ENCODE results near the gene PTGFRN. TPM values are rescaled to one million over a fixed set of nuclear protein-coding genes. Genes with fewer than 3 reads are reported as not detected.

The PTGFRN gene
- total and polyA plus RNA-seq, 2 experiments from 2014 or later: 17.4 to 32.7 TPM

- Histone ChIP-seq H3K4me3 (no peak overlapping the region), H3K9me2 (ENCODE audit: insufficient read depth) (peaks cover 8% of the 10 kb centered on the region; the same call in 1 of the 2 replicates), H3K4me1 (ENCODE audit: insufficient read depth) (peaks cover 10% of the 10 kb centered on the region), H3K79me2 (replicated peaks; ENCODE audit: insufficient read depth) (no peaks in the 10 kb centered on the region), H4K20me1 (replicated peaks; ENCODE audit: insufficient read depth) (no peaks in the 10 kb centered on the region), H3K4me2 (no peak overlapping the region), H3K27ac (ENCODE audit: low read depth) (no peak overlapping the region), H2AFZ (no peak overlapping the region), H3K36me3 (ENCODE audit: insufficient read depth) (no peaks in the 10 kb centered on the region; the same call in 1 of the 2 replicates), H3F3A (replicated peaks; ENCODE audit: low read depth) (no peaks in the 10 kb centered on the region), H3K27me3 (ENCODE audit: insufficient read depth) (no peaks in the 10 kb centered on the region)
- Mint-ChIP-seq H3K4me3 (no peak overlapping the region), H3K27me3 (ENCODE audit: insufficient read depth, low read depth, poor library complexity) (peaks cover 4% of the 10 kb centered on the region), H3K36me3 (ENCODE audit: low read depth) (no peaks in the 10 kb centered on the region), H3K4me1 (peaks cover 6% of the 10 kb centered on the region), H3K9me3 (no peaks in the 10 kb centered on the region), H3K27ac (no peak overlapping the region)
- TF ChIP-seq, protein P1, sequence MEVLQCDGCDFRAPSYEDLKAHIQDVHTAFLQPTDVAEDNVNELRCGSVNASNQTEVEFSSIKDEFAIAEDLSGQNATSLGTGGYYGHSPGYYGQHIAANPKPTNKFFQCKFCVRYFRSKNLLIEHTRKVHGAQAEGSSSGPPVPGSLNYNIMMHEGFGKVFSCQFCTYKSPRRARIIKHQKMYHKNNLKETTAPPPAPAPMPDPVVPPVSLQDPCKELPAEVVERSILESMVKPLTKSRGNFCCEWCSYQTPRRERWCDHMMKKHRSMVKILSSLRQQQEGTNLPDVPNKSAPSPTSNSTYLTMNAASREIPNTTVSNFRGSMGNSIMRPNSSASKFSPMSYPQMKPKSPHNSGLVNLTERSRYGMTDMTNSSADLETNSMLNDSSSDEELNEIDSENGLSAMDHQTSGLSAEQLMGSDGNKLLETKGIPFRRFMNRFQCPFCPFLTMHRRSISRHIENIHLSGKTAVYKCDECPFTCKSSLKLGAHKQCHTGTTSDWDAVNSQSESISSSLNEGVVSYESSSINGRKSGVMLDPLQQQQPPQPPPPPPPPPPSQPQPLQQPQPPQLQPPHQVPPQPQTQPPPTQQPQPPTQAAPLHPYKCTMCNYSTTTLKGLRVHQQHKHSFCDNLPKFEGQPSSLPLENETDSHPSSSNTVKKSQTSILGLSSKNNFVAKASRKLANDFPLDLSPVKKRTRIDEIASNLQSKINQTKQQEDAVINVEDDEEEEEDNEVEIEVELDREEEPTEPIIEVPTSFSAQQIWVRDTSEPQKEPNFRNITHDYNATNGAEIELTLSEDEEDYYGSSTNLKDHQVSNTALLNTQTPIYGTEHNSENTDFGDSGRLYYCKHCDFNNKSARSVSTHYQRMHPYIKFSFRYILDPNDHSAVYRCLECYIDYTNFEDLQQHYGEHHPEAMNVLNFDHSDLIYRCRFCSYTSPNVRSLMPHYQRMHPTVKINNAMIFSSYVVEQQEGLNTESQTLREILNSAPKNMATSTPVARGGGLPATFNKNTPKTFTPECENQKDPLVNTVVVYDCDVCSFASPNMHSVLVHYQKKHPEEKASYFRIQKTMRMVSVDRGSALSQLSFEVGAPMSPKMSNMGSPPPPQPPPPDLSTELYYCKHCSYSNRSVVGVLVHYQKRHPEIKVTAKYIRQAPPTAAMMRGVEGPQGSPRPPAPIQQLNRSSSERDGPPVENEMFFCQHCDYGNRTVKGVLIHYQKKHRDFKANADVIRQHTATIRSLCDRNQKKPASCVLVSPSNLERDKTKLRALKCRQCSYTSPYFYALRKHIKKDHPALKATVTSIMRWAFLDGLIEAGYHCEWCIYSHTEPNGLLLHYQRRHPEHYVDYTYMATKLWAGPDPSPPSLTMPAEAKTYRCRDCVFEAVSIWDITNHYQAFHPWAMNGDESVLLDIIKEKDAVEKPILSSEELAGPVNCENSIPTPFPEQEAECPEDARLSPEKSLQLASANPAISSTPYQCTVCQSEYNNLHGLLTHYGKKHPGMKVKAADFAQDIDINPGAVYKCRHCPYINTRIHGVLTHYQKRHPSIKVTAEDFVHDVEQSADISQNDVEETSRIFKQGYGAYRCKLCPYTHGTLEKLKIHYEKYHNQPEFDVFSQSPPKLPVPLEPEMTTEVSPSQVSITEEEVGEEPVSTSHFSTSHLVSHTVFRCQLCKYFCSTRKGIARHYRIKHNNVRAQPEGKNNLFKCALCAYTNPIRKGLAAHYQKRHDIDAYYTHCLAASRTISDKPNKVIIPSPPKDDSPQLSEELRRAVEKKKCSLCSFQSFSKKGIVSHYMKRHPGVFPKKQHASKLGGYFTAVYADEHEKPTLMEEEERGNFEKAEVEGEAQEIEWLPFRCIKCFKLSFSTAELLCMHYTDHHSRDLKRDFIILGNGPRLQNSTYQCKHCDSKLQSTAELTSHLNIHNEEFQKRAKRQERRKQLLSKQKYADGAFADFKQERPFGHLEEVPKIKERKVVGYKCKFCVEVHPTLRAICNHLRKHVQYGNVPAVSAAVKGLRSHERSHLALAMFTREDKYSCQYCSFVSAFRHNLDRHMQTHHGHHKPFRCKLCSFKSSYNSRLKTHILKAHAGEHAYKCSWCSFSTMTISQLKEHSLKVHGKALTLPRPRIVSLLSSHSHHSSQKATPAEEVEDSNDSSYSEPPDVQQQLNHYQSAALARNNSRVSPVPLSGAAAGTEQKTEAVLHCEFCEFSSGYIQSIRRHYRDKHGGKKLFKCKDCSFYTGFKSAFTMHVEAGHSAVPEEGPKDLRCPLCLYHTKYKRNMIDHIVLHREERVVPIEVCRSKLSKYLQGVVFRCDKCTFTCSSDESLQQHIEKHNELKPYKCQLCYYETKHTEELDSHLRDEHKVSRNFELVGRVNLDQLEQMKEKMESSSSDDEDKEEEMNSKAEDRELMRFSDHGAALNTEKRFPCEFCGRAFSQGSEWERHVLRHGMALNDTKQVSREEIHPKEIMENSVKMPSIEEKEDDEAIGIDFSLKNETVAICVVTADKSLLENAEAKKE (CRISPR knock-in tag; IDR thresholded peaks at IDR 0.05): no peak
- no peak for TF ChIP-seq POLR2AphosphoS5 (IDR thresholded peaks at IDR 0.05; ENCODE audit: low read depth)
- no peak for TF ChIP-seq EZH2phosphoT487 (IDR thresholded peaks at IDR 0.05; ENCODE audit: unreplicated experiment)
- no peak for TF ChIP-seq STAT1 (IDR thresholded peaks at IDR 0.05; ENCODE audit: unreplicated experiment)
- no peak for TF ChIP-seq ZNF114 (CRISPR knock-in tag; IDR thresholded peaks at IDR 0.05)
- no peak for TF ChIP-seq NANOG (IDR thresholded peaks at IDR 0.05; ENCODE audit: borderline replicate concordance)
- TF ChIP-seq, protein P2, sequence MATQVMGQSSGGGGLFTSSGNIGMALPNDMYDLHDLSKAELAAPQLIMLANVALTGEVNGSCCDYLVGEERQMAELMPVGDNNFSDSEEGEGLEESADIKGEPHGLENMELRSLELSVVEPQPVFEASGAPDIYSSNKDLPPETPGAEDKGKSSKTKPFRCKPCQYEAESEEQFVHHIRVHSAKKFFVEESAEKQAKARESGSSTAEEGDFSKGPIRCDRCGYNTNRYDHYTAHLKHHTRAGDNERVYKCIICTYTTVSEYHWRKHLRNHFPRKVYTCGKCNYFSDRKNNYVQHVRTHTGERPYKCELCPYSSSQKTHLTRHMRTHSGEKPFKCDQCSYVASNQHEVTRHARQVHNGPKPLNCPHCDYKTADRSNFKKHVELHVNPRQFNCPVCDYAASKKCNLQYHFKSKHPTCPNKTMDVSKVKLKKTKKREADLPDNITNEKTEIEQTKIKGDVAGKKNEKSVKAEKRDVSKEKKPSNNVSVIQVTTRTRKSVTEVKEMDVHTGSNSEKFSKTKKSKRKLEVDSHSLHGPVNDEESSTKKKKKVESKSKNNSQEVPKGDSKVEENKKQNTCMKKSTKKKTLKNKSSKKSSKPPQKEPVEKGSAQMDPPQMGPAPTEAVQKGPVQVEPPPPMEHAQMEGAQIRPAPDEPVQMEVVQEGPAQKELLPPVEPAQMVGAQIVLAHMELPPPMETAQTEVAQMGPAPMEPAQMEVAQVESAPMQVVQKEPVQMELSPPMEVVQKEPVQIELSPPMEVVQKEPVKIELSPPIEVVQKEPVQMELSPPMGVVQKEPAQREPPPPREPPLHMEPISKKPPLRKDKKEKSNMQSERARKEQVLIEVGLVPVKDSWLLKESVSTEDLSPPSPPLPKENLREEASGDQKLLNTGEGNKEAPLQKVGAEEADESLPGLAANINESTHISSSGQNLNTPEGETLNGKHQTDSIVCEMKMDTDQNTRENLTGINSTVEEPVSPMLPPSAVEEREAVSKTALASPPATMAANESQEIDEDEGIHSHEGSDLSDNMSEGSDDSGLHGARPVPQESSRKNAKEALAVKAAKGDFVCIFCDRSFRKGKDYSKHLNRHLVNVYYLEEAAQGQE (IDR thresholded peaks at IDR 0.05; ENCODE audit: unreplicated experiment): no peak
- no peak for TF ChIP-seq CREB1 (CRISPR knock-in tag; IDR thresholded peaks at IDR 0.05; ENCODE audit: low read depth)
- no peak for TF ChIP-seq ETS1 (IDR thresholded peaks at IDR 0.05)
- TF ChIP-seq, protein P3, sequence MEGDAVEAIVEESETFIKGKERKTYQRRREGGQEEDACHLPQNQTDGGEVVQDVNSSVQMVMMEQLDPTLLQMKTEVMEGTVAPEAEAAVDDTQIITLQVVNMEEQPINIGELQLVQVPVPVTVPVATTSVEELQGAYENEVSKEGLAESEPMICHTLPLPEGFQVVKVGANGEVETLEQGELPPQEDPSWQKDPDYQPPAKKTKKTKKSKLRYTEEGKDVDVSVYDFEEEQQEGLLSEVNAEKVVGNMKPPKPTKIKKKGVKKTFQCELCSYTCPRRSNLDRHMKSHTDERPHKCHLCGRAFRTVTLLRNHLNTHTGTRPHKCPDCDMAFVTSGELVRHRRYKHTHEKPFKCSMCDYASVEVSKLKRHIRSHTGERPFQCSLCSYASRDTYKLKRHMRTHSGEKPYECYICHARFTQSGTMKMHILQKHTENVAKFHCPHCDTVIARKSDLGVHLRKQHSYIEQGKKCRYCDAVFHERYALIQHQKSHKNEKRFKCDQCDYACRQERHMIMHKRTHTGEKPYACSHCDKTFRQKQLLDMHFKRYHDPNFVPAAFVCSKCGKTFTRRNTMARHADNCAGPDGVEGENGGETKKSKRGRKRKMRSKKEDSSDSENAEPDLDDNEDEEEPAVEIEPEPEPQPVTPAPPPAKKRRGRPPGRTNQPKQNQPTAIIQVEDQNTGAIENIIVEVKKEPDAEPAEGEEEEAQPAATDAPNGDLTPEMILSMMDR (conservative IDR thresholded peaks at IDR 0.05; ENCODE audit: low read depth in 2 of 2): no peak
- TF ChIP-seq EZH2 (IDR thresholded peaks at IDR 0.05; ENCODE audit: low read depth, unreplicated experiment): no peak
- TF ChIP-seq ZNF331 (CRISPR knock-in tag; IDR thresholded peaks at IDR 0.05; ENCODE audit: low read depth): no peak
- TF ChIP-seq JUNB (IDR thresholded peaks at IDR 0.05; ENCODE audit: unreplicated experiment): no peak
- ATAC-seq (no peak), DNase-seq (ENCODE audit: low spot score) (no peak)
Observed at GRCh38 chr1:116871779-116872146, 38.0 kb upstream of the PTGFRN start.
